HFFc6 (cell line): ENCODE measurements around the gene FAM13A. TPM values are rescaled to one million over a fixed set of nuclear protein-coding genes. Genes with fewer than 3 reads are reported as not detected.

Experiments
- DNase-seq: peaks from one replicate; pipeline ENCODE4 v3.0.0-alpha.2; 2018
- H3K27ac Mint-ChIP-seq: 2 replicates; pipeline ENCODE4 v1.8.0; 2020; ENCODE audit warnings: mild to moderate bottlenecking, mixed read lengths
- H3K27me3 Mint-ChIP-seq: 2 replicates; pipeline ENCODE4 v1.8.0; 2021; ENCODE audit warnings: mild to moderate bottlenecking, moderate library complexity, mixed read lengths; ENCODE audit not compliant: insufficient read depth
- H3K36me3 Mint-ChIP-seq: 2 replicates; pipeline ENCODE4 v1.8.0; 2021; ENCODE audit warnings: low read depth, mixed read lengths
- H3K4me1 Mint-ChIP-seq: 2 replicates; pipeline ENCODE4 v1.8.0; 2020; ENCODE audit warnings: low read depth, mixed read lengths
- H3K4me3 Mint-ChIP-seq: 2 replicates; pipeline ENCODE4 v1.8.0; 2020; ENCODE audit warnings: mild to moderate bottlenecking, moderate library complexity, mixed read lengths
- H3K9me3 Mint-ChIP-seq: 2 replicates; pipeline ENCODE4 v1.8.0; 2020; ENCODE audit warnings: mild to moderate bottlenecking, mixed read lengths
- CTCF ChIP-seq: fragments of 200-600 bp; sonication (generic); IDR thresholded peaks from 2 replicates; pipeline ENCODE4 v1.5.0; 2021; ENCODE audit warnings: antibody characterized with exemption, mild to moderate bottlenecking
- total RNA-seq, 6 experiments: library from RNA; stranded (reverse); fragmentation: NEBNext Ultra II Directional; extraction: Animal tissue kit (Norgen Biotek cat#: 25700); gene quantifications; 2 replicates in 1 of 6; 3 replicates in 5 of 6; pipeline ENCODE4 v1.2.3, GENCODE V29; 2021

The FAM13A gene
- total RNA-seq, 6 experiments from 2014 or later = 8.0 to 11.2 (median 9.7) TPM

DNA sequence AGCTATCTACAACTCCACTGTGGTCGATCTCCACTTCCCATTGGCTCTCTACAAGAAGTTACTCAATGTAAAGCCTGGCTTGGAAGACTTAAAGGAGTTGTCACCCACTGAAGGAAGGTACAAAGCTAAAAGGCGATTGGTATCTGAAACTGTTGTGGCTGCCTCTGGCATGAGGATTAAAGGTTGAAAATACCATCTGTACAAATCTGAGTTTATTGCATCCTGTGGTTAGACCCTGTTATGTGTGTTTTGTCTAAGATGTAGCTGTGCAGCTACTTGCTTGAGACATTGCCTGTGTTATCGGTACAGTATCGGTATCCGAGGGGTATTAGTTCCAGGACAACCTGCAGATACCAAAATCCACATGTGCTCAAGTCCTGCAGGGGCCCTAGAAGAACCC lies 375.8 kb downstream of the FAM13A start:
- DNase-seq = no peak
- H3K4me3 Mint-ChIP-seq = no peak overlapping the region
- no peaks in the 10 kb centered on the region for H3K9me3 Mint-ChIP-seq
- H3K27ac Mint-ChIP-seq = no peak overlapping the region
- H3K4me1 Mint-ChIP-seq = peaks cover 15% of the 10 kb centered on the region
- H3K36me3 Mint-ChIP-seq = peaks cover 30% of the 10 kb centered on the region
- no peak for TF ChIP-seq CTCF
- H3K27me3 Mint-ChIP-seq = no peaks in the 10 kb centered on the region; the same call in 1 of the 2 replicates

Other genes with a start within 250 kb of the FAM13A start
- gene TIGD2, start 54.3 kb upstream of the FAM13A start, total RNA-seq = 10 to 100 TPM in 4 of 6 experiments, 1 to 10 TPM in 2; 8.7 to 12.1 (median 10.5) TPM